ENCODE measurements around the gene GPAT2.
"Not testable (repeated sequence)": the region's sequence is repeated elsewhere in the genome, so short reads cannot be mapped to it uniquely, and the experiment has no call there.

The GPAT2 gene

DNA sequence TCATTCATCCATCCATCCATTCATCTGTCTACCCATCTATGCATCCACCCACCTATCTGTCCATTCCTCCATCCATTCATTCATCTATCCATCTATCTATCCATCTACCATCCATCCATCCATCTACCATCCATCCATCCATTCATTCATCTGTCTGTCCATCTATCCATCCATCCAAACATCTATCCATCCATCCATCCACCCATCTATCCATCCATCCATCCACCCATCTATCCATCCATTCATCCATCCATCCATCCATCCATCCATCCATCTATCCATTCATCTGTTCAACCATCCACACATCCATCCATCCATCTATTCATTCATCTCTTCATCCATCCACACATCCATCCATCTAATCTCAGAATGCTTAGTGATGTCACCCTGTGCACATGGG, 30.0 kb upstream of the GPAT2 start:
- DNase-seq = not testable (repeated sequence)

DNA sequence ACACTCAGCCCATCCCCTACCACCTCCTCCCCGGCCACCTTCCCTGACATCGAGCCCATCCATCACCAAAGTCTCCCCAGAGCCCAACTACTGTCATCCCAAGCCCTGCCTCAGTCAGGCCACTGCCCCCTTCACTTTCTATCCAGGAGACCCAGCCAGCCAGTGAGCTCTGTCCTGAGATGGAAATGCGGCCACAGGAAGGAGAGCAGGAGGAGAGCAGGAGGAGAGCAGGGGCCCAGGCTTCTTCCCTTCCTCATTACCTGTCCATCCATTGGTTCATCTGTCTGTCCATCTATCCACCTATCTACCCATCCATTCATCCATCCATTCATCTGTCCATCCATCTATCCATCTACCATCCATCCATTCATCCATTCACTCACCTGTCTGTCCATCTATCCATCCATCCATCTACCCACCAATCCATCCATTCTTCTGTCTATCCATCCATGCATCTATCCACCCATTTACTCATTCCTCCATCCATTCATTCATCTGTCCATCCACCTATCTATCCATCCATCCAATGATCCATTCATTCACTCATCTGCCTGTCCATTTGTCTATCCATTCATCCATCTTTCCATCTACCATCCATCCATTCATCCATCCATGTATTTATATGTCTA, 29.4 kb upstream of the GPAT2 start:
- DNase-seq = not testable (repeated sequence)

DNA sequence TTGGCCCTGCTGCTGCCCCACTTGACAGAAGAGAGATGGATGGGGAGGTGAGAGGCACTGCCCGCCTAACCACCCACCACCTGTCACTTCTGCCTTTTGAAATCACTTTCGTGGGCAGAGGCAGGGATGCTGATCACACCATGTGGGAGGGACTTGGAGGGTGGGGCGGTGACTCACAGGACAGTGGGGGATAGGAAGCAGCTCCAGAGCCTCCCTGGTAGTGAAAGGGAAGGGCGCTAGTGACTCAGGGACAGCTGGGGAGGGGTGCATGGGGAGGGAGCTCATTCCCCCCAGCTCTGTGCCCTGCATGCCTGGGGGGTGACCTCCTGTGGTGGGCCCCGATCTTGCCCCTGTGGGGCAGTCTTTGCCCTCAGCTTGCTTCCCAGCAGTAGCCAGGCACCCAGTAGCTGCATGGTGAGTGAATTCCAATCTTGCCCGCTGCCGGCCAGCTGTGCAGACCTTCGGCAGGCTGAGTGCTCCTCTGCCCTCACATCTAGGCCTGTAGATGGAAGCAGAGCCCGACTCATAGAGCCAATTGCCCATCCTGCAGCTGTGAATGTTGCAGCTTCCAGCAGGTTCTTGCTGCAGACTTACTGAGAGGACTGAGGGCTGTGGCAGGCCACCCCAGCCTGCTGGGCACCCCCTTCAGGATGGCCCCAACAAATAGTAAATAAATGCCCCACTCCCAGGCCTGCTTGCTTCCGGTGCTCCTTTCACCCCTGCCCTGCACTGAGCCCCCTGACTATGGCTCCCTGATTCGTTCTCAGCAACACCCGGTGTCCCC, 28.6 kb upstream of the GPAT2 start:
- DNase-seq = not testable (repeated sequence)

DNA sequence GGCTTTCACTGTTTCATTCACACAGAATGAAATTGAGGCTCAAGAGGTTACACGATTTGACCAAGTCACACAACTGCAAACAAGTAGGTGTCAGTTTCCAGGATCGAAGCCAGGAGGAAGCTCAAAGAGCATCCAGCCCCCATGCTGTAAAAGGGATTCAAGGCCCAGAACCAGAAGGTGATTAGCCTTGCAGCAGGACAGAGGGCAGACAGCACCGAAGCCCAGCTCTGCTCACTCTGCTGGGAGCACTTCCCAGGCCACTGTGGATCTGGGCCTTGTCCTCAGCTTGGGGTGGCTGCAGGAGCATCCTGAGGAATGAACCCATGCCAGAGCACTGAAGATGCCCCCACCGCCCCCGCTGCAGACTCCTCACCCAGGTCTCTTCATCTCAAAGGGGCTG, 27.8 kb upstream of the GPAT2 start:
- DNase-seq = not testable (repeated sequence)

DNA sequence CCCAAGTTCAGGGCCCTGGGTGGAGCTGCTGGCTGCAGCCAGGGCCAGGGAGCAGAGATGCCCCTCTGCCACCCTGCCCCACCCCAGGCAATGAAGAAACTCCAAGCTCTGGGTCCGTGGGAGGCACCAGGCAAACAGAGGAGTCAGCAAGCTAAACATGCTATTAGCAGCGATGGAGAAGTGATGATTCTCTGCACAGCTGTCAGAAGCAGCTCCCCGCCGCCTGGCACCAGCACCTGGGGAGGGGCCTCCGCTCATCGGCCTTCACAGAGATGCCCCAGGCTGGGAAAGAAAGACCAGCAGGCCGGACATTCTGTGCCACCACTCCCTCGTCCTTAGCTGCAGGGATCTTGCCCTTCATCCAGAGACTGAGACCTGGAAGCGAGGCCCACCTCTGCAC, 27.2 kb upstream of the GPAT2 start:
- DNase-seq = not testable (repeated sequence)

DNA sequence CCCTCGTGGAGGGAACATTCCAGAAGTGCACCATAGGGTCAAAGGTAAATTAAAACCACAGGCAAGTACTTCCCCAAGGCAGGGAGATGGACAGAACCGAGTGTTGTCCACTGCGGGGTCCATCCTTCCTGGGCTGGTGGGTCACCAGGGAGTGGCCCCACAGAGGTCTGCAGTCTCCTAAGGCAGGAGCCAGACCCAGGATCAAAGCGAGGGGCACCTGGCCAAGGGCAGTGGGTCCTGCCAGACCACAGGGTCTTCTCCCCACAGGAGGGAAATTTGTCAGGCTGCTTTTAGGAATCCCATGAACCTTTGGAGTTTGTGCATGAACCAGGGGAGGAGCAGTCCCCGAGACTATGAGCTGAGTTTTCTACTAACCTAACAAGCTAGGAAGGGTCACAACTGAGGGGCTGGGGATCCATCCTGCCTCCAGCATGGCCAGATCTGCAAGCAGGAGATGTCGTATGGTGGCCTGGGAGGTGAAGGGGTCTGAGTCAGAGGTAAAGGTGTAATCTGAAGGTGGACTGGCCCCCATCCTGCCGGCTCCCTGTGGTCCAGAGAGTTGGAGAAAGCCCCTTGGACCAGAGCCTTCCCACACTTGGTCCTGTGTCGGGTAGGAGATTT, 26.6 kb upstream of the GPAT2 start:
- not testable (repeated sequence) for DNase-seq

DNA sequence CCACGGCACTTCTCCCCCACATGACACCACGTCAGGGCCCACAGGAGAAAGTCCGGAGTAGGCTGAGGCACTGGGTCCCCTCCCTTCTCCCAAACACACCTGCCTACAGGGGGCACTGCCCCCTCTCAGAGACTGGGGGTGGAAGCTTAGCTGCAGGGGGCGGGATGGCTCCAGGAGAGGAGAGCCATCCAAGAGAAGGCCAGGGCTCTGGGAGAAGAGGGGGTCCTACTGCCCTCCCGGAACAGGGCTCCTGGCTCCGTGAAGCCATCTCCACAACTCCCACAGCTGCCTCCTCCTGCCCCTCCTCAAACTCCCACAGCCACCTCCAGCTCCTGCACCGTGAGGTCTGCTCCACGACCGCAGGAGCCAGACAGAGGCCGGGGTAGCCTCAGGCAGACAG, 25.6 kb upstream of the GPAT2 start:
- DNase-seq = not testable (repeated sequence)

DNA sequence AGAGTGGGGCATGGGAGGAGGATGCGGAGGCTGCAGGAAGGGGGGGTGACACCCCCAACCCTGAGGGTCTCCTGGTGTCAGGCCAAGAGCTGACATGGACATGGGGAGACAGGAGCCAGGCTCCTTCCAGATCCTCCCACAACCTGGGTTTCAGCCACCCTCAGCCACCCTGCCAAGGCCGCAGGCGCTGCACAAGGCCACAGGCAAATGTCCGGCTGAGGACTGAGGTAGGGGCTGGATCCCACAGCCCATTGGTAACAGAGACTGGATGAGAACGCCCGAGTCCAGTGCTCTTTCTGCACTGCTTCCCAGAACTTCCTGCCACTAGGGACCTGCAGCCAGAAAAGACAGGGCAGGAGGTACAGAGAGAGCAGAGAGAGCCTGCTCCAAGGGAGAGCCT, 24.7 kb upstream of the GPAT2 start:
- DNase-seq = not testable (repeated sequence)

DNA sequence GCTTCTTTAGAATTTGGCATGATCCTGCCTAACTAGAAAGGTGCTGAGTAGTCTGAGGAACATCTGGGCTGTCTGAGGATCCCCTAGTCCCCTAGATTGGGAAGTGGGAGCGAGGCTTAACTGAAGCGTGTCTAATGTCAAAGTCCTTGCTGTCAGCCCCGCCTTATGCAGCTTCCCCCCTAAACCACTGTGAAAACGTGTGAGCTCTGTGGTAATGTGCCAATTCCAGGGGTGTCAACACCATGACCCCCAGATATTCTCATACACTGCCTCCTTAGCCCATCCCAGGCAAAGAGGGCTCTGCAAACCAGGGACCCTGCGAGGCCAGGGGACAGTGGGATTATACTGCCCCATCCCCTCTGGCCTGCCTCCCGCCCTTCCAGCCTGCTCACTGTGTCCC, 21.1 kb upstream of the GPAT2 start:
- not testable (repeated sequence) for DNase-seq

DNA sequence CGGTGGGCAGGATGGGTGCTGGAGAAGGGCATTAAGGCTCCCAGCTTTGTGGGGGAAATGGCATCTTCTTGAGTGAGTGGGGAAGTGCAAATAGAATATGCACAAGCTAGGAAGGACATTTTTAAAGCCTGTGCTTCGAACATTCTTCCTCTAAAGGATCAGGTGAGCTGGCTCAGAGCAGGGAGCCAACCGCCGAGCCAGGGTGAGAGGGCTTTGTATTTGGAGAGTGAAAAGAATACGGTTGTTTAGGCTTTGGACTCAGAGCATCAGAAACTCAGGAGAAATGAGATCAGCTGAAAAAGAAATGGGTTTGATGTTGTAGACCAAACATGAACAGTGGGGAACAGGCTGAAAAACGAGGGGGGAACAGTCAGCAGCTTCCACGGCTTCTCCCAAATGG, 19.8 kb upstream of the GPAT2 start:
- DNase-seq = not testable (repeated sequence)

DNA sequence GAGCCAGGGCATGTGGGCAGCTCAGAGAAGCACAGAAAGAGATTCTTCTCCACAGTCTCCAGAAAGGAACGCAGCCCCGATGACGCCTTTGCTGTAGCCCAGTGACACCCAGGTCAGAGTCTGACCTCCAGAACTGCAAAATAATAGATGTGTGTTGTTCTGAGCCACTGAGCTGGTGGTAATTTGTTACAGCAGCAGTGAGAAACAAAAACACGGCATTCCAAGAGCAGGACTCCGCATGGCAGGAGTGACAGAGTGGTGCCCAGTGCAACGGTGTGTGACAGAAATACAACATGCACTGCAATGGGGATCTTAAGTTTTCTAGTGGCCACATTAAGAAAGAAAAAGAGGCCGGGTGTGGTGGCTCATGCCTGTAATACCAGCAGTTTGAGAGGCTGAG, 18.7 kb upstream of the GPAT2 start:
- not testable (repeated sequence) for DNase-seq

DNA sequence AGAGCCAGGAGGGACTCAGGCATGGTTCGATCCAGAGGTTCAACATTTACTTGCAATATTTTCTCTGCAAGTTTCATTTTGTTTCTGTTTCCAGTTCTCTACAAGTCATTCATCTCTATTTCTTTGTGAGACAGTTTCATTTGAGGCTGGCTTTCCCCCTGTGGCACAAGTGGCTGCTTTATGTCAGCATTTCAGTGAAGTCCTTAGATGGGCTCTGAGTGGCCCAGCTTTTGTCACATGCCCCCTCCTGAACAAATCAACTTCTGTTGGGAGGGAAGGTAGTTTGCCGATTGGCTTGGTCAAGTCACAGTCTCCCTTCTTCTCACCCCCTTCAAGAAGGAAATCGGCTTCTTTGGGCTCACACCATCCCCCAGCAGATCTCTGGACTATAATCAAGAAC, 17.9 kb upstream of the GPAT2 start:
- not testable (repeated sequence) for DNase-seq

DNA sequence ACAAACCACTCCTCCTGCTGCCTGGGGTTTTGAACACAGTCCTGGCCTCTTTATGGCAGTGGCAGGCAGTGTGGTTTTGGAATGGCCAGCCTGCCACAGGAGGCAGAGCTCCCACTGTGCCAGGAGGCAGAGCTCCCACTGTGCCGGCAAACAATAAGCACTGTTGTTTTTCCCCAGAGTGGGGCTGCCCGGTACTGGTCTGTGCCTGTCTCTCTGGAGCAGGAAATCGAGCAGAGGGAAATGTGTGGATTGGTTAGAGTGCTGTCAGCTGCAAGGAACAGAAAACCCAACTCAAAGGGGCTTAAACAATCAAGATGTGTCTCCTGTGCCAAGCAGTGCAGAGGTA, 15.2 kb upstream of the GPAT2 start:
- not testable (repeated sequence) for DNase-seq

DNA sequence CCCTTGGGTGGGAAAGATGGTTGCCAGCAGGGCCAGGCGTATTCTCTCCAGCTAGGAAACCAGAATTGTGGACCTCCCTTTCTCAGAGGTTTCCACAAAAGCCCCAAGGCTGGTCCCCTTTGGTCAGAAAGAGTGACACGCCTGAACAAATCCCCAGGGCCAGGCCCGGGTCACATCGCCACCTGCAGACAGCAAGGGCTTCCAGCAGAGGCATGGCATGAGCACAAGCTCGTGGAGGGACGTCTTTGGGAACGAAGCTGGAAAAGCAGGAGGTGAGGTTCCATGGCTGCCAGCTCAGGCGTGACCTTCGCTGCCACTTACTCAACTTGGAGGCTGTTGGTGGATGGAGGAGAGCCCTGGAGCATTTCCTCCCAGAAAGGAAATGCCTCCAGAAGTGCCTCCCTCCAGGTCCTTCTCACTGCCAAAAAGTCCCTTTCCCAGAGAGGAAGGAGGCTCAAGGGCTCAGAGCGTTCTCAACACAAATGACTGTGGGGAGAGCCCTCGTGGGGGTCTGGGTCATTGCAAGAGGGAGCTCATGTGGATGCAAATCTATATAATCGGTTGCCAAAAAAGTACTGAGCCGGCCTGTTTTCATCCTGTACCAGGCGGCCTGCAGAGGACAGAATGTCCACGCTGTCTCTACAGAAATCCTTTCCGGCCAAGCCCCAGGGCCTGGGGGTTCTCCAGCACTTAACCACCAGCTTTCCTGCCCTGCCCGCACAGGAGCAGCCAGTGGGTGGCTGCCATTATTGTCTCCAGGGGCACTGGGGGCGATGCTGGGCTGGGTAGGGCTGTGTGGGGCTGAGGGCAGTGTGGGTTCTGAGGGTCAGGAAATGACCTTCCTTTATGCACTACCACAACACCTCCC, 14.6 kb upstream of the GPAT2 start:
- DNase-seq = not testable (repeated sequence)

DNA sequence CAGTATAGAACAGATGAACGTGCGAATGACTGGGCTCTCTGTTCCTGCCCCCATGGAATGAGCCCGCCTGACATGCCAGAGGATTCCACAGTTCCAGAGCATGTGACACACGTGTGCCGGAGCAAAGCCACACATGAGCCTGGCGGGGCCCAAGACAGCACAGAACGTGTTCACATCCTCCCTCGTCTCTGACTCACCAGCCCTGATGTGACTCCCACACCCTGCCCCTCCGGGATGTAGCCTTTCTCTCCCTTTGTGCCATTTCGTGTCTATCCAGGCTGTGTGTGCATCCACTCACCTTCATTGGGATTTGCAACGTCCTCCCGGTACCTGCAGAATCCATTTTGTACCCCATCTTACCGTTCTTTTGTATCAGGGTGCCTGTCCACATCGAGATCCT, 838 bp upstream of the GPAT2 start:
- DNase-seq = not testable (repeated sequence)

DNA sequence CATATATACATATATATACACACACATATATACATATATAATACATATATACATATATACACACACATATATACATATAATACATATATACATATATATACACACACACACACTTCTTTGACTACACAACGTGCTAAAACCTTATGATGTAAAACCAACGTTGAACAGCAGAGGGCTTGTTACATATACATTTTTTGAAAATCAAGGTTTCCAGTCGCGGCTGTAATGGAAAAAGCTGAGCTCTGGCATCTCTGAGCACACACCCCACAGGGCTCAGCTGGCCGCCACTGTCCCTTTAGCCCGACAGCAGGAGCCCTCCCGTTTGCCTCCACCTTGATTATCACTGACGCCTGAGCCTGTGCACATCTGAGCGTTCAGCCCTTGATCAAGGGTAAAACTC, 719 bp downstream of the GPAT2 start:
- DNase-seq = not testable (repeated sequence)

DNA sequence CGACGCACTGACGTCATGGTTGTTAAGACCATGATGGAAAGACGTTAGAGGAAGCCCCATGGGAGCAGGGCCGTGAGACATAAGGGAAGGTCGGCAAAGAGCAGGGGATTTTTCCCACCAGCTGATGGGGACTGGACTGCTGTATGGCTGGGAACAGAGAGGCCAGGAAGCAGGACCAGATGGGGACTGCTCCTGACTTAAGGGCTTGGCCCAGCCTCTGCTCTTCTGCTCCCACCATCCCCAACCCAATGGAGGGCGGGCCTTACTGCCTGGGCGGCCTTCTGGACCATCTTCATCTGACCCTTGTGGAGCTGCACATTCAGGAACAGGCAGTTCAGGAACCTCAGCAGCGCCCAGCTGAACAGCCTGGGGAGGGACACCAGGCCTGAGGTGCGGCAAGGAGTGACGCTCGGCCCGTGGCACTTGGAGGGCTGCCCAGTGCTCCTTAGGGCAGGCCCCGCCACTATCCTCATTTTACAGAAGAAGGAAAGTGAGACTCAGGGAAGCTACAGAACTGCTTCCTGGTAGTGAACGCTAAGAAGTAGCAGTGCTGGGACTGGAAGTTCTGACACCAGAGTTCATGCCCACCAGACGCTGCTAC, 6.9 kb downstream of the GPAT2 start:
- not testable (repeated sequence) for DNase-seq

DNA sequence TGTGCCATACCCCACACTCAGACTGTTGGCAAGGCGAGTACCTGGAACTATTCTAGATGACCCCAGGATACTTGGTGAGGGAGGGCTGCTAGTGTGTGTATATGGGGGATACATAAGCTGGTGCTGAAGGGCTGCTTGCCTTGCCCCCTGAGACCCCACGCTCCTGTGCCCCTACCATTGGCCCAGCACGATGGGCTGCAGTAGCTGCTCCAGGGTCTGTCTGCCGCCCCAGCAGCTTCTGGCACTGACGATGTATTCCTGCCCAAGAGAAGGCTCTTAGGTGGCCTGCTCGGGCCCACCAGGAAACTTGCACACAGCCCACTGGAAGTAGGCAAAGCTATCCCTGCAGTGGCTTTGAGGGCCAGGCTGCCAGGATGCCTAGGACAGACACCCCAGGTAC, 9.0 kb downstream of the GPAT2 start:
- not testable (repeated sequence) for DNase-seq

DNA sequence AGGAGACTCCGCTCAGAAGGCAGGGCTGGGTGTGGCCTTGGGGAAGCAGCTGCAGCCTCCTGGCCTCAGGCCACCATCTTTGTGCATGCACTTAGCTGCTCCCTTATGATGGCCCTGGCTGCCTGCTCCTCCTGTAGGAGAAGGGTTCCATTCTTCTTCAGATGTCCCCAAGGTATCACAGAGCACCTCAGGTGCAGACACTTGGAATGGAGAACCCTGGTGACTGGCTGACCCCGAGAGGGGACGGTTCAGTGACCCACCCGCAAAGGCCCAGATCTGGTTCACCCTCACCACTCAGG, 9.6 kb downstream of the GPAT2 start:
- DNase-seq = no peak

DNA sequence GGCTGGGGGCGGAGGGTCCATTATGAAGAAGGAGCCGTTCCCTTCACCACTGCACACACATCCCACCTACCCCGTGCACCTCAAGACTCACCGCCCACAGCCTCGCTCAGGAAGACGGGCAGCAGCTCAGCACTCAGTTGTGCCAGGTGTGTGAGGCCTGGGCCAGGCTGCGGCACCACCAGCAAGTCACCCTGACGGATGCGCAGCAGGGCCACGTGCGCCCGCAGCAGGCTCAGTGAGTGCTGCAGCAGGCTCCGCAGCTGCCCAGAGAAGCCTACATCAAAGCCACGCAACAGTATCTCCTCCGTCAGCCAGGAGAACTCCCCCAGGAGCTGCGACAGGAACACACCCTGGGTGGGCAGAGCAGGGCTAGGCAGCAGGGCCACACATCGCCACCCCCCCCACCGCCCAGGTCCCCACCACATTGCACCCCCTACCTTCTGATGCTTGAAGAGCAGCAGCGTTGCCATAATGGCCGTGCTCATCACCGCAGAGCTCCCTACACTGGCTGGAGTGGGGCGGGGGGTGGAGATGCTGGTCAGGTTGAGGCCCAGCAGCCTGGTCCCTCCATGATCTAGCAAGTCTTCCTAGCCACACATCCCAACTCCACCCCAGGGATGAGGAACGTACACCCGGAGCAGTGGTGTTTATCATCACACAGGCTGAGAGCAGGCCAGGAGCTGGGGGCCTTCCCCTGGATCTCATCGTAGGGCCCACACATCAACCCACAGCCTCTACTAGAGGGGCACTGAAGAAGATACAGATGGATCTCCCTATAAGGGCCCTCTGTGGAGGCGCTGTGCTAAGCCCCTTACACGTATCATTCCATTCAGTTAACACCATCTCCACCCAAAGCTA, 10.2 kb downstream of the GPAT2 start:
- DNase-seq = no peak

DNA sequence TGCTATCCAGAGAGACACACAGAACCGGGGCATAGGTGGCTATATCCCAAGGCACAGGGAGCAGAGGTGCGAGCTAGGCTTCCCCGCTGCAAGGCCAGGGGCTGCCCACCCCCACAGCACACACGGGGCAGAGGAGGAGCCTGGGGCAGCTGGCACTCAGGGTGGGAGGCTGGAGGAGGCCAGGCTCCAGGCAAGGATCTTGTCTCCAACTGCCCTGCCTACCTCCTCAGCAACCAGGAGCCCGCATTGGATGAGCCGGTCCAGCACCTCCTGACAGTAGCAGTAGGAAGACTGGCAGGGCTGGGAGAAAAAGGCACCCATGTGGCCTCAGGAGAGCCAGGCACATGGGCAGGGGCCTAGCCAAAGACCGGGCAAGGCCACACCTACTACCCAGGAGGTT, 11.0 kb downstream of the GPAT2 start:
- not testable (repeated sequence) for DNase-seq
